AG09309 (cell line): ENCODE data around the gene EFTUD2.

Experiments used
- DNase-seq: peaks from one replicate; pipeline ENCODE4 v3.0.0-alpha.2; 2010; ENCODE audit warnings: low read depth
- H3K4me3 ChIP-seq: 2 replicates; pipeline ENCODE4 v1.5.1; 2011; ENCODE audit warnings: mild to moderate bottlenecking, low read depth, low read length, moderate library complexity; ENCODE audit not compliant: control insufficient read depth
- CTCF ChIP-seq: IDR thresholded peaks from 2 replicates; pipeline ENCODE4 v1.5.1; 2011; ENCODE audit warnings: mild to moderate bottlenecking, low read depth, low read length, inconsistent platforms; ENCODE audit not compliant: insufficient read depth, control insufficient read depth; ENCODE audit errors: missing control alignments

The EFTUD2 gene

GRCh38 chr17:44919885-44920564, 20.8 kb upstream of the EFTUD2 start:
- no peak overlapping the region for H3K4me3 ChIP-seq
- peak; percentile 37 for DNase-seq
- peak; percentile 86 for TF ChIP-seq CTCF

GRCh38 chr17:44919411-44919810, 20.2 kb upstream of the EFTUD2 start:
- DNase-seq: no peak
- no peak overlapping the region for H3K4me3 ChIP-seq
- TF ChIP-seq CTCF: no peak

GRCh38 chr17:44918006-44918405, 18.8 kb upstream of the EFTUD2 start:
- TF ChIP-seq CTCF: no peak
- no peak overlapping the region for H3K4me3 ChIP-seq
- DNase-seq: no peak

- no peak for TF ChIP-seq CTCF
- DNase-seq: no peak
- no peak overlapping the region for H3K4me3 ChIP-seq
Observed at GRCh38 chr17:44917456-44917855, 18.2 kb upstream of the EFTUD2 start.

GRCh38 chr17:44916781-44917241, 17.6 kb upstream of the EFTUD2 start:
- no peak for TF ChIP-seq CTCF
- no peak overlapping the region for H3K4me3 ChIP-seq
- DNase-seq: peak; percentile 27

- DNase-seq: no peak
- TF ChIP-seq CTCF: no peak
- H3K4me3 ChIP-seq: no peak overlapping the region
Observed at GRCh38 chr17:44915862-44916780, 16.9 kb upstream of the EFTUD2 start.
